ENCODE results near the gene STXBP4.

- TF ChIP-seq CTCF (IDR thresholded peaks at IDR 0.05) (no peak), POLR2A (IDR thresholded peaks at IDR 0.05) (no peak), EP300 (IDR thresholded peaks at IDR 0.05) (no peak), POLR2AphosphoS5 (IDR thresholded peaks at IDR 0.05) (no peak)
Measured at GRCh38 chr17:55114283-55114682, 145.7 kb downstream of the STXBP4 start.
